Putamen (tissue), 1 donor: ENCODE data around the gene HPDL.

ENCODE experiments used
- DNase-seq: peaks from one replicate; pipeline ENCODE4 v3.0.0-alpha.2; 2016; ENCODE audit warnings: low spot score

Gene HPDL

DNA sequence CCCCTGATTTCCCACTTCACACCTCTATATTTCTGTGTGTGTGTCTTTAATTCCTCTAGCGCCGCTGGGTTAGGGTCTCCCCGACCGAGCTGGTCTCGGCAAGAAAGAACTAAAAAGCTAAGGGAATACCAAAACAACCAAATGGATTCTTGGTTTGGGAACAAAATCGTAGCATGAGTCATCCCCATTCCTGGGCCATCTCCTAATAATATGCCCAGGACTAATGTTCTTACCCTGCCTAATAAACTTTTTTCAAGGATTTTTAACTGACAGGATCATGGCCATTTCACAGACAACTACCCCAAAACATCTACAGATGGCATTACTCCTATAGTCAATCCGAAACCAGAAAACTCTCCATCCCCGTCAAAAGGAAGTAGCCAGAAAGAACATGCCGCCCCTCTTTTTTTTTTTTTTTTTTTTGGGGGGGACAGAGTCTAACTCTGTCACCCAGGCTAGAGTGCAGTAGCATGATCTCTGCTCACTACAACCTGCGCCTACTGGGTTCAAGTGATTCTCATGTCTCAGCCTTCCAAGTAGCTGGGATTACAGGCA, 4.1 kb upstream of the HPDL start:
- no peak for DNase-seq

DNA sequence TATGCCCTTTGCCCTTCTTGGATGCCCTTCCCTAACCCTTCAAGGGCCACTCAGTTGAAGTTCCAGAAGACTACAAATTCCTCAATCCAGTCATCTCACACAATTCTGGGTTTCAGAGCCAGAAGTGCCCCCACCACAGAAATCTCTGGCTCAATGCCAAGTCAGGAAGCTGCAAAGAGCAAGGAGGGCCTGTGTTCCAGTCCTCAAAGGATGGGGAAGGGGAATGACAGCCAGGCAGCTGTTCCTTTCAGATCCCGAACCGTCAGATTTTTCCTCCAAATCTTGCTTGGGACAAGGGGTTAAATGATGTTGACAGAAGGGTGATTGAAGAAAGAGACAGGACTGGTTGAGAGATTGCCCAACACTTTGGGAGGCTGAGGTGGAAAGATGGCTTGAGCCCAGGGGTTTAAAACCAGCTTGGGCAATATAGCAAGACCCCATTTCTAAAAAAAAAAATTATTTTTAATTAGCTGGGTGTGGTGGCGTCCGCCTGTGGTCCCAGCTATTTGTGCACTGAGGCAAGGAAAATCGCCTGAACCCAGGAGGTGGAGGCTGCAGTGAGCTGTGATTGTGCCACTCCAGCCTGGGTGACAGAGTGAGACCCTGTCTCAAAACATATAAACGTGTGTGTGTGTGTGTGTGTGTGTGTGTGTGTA, 716 bp upstream of the HPDL start:
- DNase-seq = no peak

DNA sequence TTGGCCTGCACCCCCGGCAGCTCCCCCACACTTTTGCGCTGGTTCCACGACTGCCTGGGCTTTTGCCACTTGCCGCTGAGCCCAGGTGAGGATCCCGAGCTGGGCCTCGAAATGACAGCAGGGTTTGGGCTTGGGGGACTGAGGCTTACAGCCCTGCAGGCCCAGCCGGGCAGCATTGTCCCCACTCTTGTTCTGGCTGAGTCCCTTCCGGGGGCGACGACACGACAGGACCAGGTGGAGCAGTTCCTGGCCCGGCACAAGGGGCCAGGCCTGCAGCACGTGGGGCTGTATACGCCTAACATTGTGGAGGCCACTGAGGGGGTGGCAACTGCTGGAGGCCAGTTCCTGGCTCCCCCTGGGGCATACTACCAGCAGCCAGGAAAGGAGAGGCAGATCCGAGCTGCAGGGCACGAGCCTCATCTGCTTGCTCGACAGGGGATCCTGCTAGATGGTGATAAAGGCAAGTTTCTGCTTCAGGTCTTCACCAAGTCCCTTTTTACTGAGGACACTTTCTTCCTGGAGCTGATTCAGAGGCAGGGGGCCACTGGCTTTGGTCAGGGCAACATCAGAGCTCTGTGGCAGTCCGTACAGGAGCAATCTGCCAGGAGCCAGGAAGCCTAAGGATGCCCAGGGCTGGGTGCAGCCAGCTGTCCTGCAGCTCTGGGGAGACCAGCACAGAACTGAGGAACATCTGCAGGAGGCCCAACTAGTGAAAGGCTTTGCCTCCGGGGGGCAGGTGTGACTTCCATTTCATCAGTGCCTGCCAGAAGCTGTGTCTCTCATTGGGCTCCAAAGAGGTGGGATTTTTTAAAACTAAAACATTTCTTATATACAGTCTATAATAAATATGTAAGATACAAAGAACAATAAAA, 1.2 kb downstream of the HPDL start:
- no peak for DNase-seq

DNA sequence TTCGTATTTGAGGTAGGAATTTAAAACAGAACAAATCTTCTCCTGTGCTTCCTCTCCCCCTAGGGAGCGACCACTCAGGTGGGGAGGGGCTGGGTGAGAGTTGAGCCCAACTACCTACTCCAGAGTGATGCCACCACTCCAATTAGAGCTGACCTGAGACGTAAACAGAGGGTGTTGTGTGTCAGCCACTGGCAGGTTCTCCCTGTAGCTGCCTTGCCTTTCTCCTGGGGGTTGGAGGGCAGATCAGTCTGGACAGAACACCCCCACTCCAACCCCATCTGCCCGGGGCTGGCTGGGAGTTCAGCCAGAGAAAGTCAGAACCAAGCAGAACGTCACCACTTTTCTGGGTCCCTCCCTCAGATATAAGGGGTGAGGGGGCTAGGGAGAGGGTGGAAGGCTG, 2.0 kb downstream of the HPDL start:
- DNase-seq = no peak

DNA sequence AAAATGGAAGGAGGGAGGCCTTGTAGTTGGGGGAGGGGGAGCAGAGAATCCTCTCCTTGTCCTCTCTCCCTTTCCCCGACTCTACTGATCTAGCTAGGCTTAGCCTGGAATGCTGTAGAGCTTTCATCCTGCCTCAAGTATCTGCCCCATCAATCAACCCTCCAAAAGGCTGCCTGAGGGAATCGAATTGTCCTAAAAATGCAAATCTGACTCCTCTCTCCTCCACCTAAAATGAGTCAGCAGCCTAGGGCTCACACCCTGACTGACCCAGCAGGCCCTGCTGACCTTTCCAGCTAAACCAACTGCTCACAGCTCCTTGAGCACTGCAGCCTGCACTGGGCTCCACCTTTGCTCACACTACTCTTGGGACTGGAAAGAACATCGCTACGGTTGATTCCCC, 2.8 kb downstream of the HPDL start:
- DNase-seq = no peak

DNA sequence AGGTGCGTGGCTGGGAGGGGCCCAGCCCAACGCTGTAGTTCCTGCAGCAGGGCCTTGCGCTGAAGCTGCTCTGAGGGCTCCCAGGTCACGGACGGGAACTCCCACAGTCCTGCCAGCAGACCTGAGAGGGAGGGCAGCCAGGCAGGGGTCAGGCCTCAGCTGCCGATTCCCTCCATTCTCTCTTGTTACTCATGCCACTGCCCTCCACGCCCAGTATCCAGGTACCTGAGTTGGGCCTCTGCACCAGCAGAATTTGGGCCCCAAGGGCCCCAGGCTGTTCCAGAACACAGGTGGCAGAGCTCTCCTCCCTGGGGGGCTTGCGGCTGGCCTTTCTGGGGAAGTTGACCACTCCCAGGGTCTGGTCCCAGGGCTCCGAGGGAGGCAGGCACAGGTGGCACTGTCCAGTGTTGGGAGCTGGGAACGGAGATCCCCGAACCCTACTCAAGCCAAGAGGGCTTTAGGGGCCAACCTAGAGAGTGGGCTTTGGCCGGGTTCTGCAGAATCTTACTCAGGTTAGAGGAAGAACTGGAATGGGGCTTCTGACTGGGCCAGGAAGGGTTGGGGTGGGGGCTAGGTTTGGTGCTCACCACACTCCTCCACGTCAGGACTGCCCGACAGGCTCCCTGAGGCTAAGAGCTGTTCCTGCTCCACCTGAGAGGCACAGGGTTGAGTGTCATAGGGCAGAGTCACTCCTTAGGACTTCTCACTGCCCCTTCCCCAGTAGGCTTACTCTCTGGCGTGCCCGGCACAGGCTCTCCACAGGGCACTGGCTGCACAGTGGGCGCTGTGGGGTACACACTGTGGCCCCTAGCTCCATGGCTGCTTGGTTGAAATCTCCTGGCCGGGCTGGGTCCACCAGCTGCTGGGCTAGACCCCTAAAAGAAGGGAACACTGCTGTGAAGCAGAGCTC, 5.0 kb downstream of the HPDL start:
- no peak for DNase-seq

DNA sequence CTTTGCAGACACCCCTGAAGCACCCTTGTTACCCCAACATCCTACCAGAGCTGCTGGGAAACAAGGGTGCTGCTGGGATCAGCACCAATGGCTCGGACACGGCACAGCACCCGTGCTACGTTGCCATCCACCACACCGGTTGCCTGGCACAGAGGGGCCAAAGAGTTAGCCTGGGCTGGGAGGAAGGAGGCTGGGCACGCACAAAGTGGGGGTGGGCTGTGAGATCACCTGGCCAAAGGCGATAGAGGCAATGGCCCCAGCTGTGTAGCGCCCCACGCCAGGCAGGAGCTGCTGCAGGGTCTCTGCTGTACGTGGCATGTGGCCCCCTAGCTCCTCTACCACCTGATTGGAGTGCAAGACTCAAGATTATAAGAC, 5.6 kb downstream of the HPDL start:
- no peak for DNase-seq

DNA sequence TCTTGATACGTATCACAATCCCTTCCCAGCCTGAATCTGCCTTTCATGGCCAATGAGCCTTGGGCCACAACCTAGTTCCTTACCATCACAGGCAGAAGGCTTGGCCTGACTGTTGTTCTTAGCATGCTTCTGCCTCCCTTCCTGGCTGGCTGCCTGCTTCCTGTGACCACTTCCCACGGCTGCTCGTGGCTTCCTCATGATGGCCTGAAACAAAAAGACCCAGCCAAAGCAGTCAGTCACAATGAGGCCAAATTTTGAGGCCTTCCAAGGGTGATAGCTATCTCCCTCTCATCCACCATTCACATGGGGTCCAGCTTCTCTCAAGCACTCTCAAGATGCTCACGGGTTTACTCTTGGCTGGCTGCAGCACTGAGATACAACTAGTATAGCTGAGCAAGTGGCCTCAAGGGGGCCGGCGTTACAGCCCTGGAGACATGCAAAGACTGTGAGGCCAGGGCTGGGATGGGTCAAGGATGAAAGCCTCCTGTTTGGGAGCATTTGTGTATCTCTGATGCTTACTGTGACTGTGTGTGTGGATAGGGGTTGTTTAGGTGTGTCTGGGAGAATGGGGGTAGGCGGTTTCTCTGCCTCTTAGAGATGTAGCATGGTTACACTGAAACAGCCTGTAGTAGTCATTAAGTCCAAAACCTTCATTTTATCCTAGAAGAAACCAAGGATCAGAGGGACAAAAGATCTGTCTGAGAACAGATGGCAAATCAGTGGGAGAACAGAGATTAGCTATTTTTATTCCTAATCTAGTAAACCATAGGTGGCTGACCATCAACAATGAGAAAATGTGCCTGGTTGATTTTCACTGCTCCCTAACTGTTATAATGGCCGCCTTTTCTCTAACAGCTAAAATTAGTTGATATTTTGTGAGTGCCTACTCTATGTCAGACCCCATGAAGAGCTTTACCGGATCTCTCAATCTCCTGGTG, 7.9 kb downstream of the HPDL start:
- no peak for DNase-seq

DNA sequence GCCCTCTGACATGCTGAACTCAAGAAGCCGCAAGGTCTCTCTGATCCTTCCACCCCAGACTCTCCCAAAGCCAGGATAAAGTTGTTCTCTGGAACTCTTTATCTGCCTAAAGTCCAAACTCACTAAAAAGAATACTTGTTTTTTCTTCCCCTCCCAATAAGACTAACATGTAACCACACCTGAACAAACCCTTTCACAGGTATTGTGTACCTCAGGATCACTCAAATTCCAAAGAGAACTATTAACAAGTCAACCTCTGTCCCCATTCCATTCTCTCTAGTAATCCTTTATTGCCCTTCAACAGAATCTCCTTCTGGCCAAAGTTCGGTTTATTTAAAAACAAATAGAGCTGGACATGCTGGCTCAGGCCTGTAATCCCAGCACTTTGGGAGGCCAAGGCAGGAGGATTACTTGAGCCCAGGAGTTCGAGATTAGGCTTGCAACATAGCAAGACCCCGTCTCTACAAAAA, 9.2 kb downstream of the HPDL start:
- no peak for DNase-seq

DNA sequence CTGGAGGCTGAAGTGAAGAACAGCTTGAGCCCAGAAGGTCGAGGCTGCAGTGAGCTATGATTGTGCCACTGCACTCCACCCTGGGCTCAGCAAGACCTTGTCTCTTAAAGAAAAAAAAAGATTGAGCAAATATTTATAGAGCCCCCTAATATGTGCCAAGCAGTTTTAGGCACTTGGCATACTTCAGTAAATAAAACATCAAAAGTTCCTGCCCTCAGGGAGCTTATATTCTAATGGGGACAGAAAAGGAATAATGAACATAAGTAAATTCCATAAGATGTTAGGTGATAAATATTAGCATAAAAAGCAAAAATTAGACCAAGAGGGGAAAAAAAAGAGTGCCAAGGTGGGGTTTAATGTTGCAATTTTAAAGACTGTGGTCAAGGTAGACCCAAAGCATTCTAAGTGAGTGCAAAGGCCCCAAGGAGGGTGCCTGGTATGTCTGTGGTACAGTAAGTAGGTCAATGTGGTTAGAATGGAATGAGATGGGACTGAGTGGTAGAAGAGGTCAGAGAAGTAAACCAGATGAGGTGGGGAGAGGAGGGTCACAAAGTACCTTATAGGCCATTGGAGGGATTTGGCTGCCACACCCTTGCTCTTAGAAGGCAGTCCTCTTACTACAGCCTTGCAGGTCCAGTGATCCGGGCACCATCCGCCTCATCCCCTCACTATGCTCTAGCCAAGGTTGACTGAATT, 11.1 kb downstream of the HPDL start:
- DNase-seq = no peak

DNA sequence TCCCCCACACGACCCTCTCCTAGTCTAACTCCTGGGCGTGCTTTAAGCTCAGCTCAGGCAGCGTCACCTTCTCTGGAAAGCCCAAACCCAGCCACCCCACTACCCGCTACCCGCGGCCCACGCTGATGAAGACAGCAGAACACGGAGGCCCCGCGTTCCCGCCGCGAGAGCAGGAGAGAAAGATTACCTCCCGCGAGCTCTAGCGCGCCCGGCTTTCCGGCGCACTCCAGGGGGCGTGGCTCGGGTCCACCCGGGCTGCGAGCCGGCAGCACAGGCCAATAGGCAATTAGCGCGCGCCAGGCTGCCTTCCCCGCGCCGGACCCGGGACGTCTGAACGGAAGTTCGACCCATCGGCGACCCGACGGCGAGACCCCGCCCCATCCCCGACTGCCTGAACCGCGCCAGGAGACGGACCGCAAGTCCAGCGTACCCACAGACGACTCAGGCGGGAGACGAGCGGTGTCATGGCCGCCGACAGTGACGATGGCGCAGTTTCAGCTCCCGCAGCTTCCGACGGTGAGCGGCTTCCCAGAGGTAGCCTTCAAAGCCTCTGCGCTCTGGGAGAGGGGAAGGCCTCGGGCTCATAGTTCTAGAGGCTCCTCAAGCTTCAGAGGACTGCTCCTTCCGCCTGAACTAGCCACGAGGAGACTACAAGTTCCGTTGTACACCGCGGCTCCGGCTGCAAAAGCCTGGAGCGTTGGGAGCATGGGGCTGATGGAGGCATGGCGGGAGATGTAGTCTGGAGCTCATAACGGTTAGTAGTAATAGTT, 13.3 kb downstream of the HPDL start, which contains the start of the genes MUTYH and TOE1:
TSS of gene MUTYH (minus strand) at position 652 of the 770 bp plus-strand sequence. CDS start 5,935 bp downstream, outside the sequence.
TSS of gene TOE1 (plus strand) at position 382 of the 770 bp plus-strand sequence. CDS start at position 465, 83 bp downstream.
- DNase-seq = peak; percentile 90

DNA sequence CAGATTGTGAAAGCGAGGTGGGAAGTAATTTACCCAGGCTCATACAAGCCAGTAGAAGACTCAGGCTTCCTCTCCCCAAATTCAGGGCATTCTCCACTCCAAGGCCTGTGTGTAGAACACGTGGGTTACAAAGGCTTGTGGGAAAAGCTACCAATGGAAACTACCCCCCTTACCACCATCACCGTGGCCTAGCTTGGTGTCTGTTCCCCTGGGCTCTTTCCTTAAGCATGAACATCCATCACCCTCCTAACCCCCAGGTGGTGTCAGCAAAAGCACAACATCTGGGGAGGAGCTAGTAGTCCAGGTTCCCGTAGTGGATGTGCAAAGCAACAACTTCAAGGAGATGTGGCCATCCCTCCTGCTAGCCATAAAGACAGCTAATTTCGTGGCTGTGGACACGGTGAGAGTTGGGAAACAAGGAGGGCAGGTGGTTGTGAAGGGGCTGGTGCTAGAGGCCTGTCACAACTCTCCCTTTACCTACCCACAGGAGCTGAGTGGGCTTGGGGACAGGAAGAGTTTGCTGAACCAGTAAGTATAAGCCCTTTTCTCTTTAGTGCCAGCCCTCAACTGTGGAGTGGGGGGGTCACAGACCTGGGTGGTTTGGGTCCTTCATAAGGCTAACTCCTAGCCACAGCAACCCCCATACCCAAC, 14.2 kb downstream of the HPDL start:
- no peak for DNase-seq

DNA sequence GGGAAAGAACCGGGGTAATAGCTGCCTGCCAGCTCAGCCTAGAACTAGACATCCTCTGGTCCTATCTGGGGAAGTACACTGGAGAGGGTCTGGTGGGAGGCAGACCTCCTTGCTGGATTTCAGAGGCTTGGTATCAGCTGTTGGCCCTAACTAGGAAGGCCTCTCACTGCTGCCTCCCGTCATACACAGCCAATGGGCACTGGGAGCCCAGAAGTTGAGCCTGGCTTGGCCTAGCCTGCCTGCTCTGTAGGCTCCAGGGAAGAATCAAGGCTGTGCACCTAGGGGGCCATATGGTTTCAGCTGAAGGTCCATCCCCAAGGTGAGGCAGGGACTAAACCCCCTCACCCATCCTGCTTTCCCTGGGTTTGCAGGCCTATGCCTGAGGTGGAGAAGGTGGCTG, 17.8 kb downstream of the HPDL start:
- DNase-seq = no peak

DNA sequence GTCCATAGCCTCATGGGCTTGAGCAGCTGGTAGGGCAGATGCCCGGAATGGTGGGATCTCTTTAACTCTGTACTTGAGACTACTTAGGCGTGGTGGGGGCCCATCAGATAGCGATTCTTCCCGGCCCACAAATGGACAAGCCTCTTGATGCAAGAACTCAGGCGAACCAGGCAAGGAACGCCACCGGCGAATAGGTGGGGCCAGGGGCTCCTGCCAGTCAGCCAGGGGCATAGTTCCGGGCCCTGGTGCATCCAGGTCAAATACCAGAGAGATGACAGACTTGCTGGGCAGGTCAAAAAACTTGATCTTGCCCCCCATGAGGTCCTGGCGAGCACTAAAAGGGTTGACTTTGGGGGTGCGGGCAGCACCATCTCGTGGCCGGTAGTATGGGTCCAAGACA, 18.3 kb downstream of the HPDL start:
- no peak for DNase-seq

DNA sequence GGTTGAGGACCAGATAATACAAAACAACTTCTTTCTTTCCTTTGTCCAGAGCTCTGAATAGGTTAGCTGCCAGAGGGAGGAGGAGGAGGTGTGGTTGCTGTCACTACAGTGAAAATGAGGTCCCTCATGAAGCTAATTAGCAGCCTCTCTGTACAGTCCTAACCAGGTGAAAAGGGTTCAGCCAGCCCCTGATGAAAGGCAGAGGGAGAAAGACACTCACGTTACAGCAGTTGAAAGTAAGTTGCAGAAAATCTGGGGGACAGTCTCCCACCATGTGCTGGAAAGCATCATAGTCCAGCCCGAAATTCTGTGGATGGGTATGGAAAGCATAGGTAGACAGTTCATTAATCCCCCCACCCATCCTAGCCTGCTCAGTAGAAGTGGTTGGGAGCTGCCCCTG, 19.8 kb downstream of the HPDL start:
- DNase-seq = no peak

DNA sequence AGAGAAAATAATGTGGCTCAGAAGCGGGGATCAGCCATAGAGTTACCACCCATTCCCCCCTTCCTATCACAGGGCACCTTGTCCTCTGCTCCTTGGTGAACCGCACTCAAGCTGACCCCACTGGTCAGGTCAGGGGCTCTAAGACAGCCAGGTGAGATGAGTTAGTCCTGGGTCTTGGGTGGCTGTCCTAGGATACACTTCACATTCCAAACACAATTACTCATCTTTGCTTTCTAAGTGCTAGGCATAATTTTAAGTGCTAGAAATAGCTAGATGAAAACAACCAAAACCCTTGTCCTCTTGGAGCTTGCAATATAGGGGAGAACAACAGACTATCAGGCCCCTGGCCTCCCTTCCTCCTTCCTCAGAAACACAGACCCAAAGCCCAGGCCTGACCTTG, 21.3 kb downstream of the HPDL start:
- DNase-seq = no peak

DNA sequence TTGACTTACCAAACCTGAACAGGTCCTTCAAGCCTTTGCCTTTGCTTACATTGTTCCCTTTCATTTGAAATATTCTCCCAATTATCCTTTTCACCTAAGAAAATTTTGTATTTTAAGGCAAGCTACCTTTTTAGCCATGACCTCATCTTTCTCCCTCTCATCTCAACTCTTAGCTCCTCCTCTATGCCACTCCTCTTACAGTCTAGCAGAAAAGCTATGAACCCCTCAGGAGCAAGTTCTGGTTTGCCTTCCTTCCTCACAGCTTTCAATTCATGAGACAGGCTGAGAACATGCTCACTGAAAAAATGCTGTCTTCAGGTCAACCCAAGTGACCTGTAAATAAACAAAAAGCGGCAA, 21.9 kb downstream of the HPDL start:
- DNase-seq = no peak

DNA sequence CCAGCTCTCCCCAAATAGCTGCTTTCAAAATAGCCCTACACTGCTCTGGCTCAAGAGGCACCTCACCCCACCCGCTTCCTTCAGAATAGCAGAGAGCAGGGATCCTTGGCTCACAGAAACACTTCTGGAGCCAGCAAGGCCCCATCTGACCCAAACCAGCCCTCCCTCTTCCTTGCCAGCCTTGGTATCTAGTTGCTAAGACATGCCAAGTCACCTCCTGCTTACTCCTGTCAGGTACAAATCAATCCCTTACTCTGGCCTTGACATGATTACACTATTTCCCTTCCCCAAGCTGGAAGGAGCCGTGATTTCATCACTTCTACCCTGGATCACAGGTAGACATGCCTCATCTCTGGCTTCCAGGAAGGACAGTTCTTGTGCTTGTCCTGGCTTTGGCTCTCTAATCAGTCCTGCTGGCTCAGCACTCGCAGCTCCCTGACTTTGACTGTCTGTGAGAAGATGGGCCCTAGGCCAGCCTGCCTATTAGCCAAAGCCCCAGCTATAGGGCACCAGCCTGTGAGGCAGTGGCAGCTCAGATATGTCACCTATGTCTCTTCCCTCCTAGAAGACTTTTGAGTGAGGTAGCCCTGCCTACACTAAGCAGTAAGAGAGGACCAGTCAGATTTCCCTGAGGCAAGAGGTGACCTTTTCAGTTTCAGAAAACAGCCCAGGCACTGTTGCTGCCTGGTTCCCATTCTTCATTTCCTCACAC, 22.4 kb downstream of the HPDL start:
- no peak for DNase-seq
